AG04450 (cell line): ENCODE results near the gene ZGPAT. TPM values are rescaled to one million over a fixed set of nuclear protein-coding genes. Genes with fewer than 3 reads are reported as not detected.

Experiments
- CTCF ChIA-PET: fragments of 300-600, 350-600 bp; formaldehyde crosslinking; extraction: SDS; loops from one replicate; lab custom pipeline; 2022; ENCODE audit warnings: antibody characterized with exemption, inconsistent platforms; lab: Charles Lee
- POLR2A ChIA-PET: fragments of 350-600 bp; formaldehyde crosslinking; extraction: SDS; loops from one replicate; lab custom pipeline; 2021; ENCODE audit warnings: antibody characterized with exemption, inconsistent platforms; lab: Yijun Ruan, JAX
- DNase-seq: peaks from one replicate; pipeline ENCODE4 v3.0.0-alpha.2; 2011; ENCODE audit warnings: low read depth, low spot score
- H3K27ac ChIP-seq: one replicate; pipeline ENCODE4 v1.5.1; 2012; ENCODE audit warnings: low read depth, low read length, control low read depth
- H3K27me3 ChIP-seq: one replicate; pipeline ENCODE4 v1.6.0; 2012; ENCODE audit warnings: low read length; ENCODE audit not compliant: control insufficient read depth, insufficient read depth
- H3K4me3 ChIP-seq: 2 replicates; pipeline ENCODE4 v1.5.1; 2011; ENCODE audit warnings: mild to moderate bottlenecking, low read depth, low read length, control low read depth
- H3K9me3 ChIP-seq: 2 replicates; pipeline ENCODE4 v1.5.1; 2012; ENCODE audit warnings: low read length; ENCODE audit not compliant: control insufficient read depth, insufficient read depth
- CTCF ChIP-seq: IDR thresholded peaks from 2 replicates; pipeline ENCODE4 v1.5.1; 2011; ENCODE audit warnings: low read depth, low read length, control low read depth, inconsistent platforms
- polyA plus RNA-seq: library from polyadenylated mRNA; depleted of rRNA; stranded (reverse); fragments of >200 nt; gene quantifications from 2 replicates; pipeline ENCODE4 v1.2.3, GENCODE V29; 2011; rRNA removed
- small RNA-seq: library from RNA; depleted of rRNA; stranded (forward); fragments of <200 nt; gene quantifications from one replicate; pipeline ENCODE3, GENCODE V24; 2012; ENCODE audit warnings: low read depth; ENCODE audit not compliant: insufficient read length

The ZGPAT gene
- polyA plus RNA-seq, 1 experiment, result 8.7 TPM

GRCh38 chr20:63783970-63784369 is 76.1 kb downstream of the ZGPAT start:
- ChIA-PET POLR2A (no interaction called here), CTCF (interaction anchor here (1.0 to 1.5 kb wide), 2 partner anchors 9 to 80 kb away, joined by 3 to 16 read pairs; no protein-coding TSS in a partner anchor)
- no peak overlapping the region for H3K27ac ChIP-seq
- no peak for DNase-seq
- H3K9me3 ChIP-seq, result no peaks in the 10 kb centered on the region
- no peak overlapping the region for H3K4me3 ChIP-seq
- TF ChIP-seq CTCF, result no peak
- H3K27me3 ChIP-seq, result no peaks in the 10 kb centered on the region

DNA sequence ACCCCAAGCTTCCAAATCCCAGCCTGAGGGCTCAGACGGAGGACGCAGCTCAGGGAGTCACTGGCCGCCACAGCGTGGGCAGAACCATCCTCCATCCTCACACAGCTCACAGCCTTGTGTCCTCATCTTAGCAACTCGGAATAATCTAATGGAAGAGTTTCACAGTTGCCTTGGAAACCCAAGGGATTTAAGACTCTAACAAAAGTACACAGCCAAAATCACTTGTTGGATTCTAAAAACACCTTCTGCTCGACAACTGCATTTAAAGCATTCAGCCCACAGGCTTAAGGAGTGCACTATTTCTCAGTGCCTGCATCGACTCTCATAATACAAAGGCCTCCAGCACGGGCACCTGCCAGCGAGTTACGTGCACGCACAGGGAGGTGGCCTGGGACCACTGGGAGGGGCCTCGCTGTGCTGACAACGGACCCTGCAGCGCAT is 77.9 kb downstream of the ZGPAT start:
- CTCF ChIA-PET, result interaction anchor here (0.6 to 2.2 kb wide), 10 partner anchors 8 to 211 kb away, joined by 3 to 12 read pairs (median 4); partner anchors contain the start of gene TPD52L2
- H3K9me3 ChIP-seq, result peaks cover 6% of the 10 kb centered on the region; the same call in 1 of the 2 replicates
- no peak overlapping the region for H3K4me3 ChIP-seq
- DNase-seq, result no peak
- POLR2A ChIA-PET, result interaction anchor here (0.6 kb wide), 2 partner anchors 65 to 84 kb away, joined by 4 read pairs; no protein-coding TSS in a partner anchor
- H3K27ac ChIP-seq, result no peak overlapping the region
- H3K27me3 ChIP-seq, result no peaks in the 10 kb centered on the region
- no peak for TF ChIP-seq CTCF

Small RNA genes within 50 kb of the gene (small RNA-seq; reads per million reads assigned to genes)
- gene LIME1, result not detected
- gene TNFRSF6B, result not detected

Other genes with a start within 250 kb of the ZGPAT start
- gene KCNQ2, start 235.4 kb upstream of the ZGPAT start, polyA plus RNA-seq, result not detected in 2 replicates
- 0.94 and 0.99 TPM in 2 replicates for gene EEF1A2, start 209.0 kb upstream of the ZGPAT start, polyA plus RNA-seq
- 13.5 and 21.7 TPM in 2 replicates for gene PPDPF, start 187.3 kb upstream of the ZGPAT start, polyA plus RNA-seq
- 0.02 TPM in 1 of 2 replicates, not detected in the other for gene PTK6, start 170.7 kb upstream of the ZGPAT start, polyA plus RNA-seq
- gene SRMS, start 160.3 kb upstream of the ZGPAT start, polyA plus RNA-seq, result not detected in 2 replicates
- gene FNDC11, start 153.9 kb upstream of the ZGPAT start, polyA plus RNA-seq, result 0.64 and 0.76 TPM in 2 replicates
- gene HELZ2, start 133.8 kb upstream of the ZGPAT start, polyA plus RNA-seq, result 4.6 and 7.0 TPM in 2 replicates
- gene GMEB2, start 80.9 kb upstream of the ZGPAT start, polyA plus RNA-seq, result 6.3 and 7.3 TPM in 2 replicates
- 21.8 and 26.9 TPM in 2 replicates for gene STMN3, start 54.6 kb upstream of the ZGPAT start, polyA plus RNA-seq
- gene RTEL1, start 49.7 kb upstream of the ZGPAT start, polyA plus RNA-seq, result 11.3 and 14.6 TPM in 2 replicates
- gene TNFRSF6B, start 11.4 kb upstream of the ZGPAT start, polyA plus RNA-seq, result 2.5 and 5.2 TPM in 2 replicates
- 21.4 and 23.8 TPM in 2 replicates for gene ARFRP1, start 63 bp upstream of the ZGPAT start, polyA plus RNA-seq
- 1.5 and 1.8 TPM in 2 replicates for gene LIME1, start 28.6 kb downstream of the ZGPAT start, polyA plus RNA-seq
- gene SLC2A4RG, start 31.7 kb downstream of the ZGPAT start, polyA plus RNA-seq, result 26.0 and 27.6 TPM in 2 replicates
- 2.0 and 2.8 TPM in 2 replicates for gene ZBTB46, start 123.2 kb downstream of the ZGPAT start, polyA plus RNA-seq
- not detected in 2 replicates for gene ABHD16B, start 153.5 kb downstream of the ZGPAT start, polyA plus RNA-seq
- gene TPD52L2, start 157.2 kb downstream of the ZGPAT start, polyA plus RNA-seq, result 202 and 219 TPM in 2 replicates
- gene DNAJC5, start 187.1 kb downstream of the ZGPAT start, polyA plus RNA-seq, result 36.7 and 40.9 TPM in 2 replicates
- gene UCKL1, start 248.4 kb downstream of the ZGPAT start, polyA plus RNA-seq, result 18.0 and 22.3 TPM in 2 replicates